Caco-2 (cell line): Measurements from ENCODE around the gene YAF2. TPM values are rescaled to one million over a fixed set of nuclear protein-coding genes. Genes with fewer than 3 reads are reported as not detected.

Source experiments
- BruUV-seq: library from RNA; stranded (reverse); fragments of 400-500 nt; replicated peaks from 2 replicates; lab custom pipeline; 2021; lab: Mats Ljungman, UMichigan
- CTCF ChIA-PET: fragments of 300-600 bp; sonication (Branson Sonifier 250); formaldehyde crosslinking; loops from one replicate; lab custom pipeline; 2022; ENCODE audit warnings: antibody characterized with exemption; lab: Charles Lee
- POLR2A ChIA-PET: fragments of 300-600 bp; sonication (Branson Sonifier 250); formaldehyde crosslinking; loops from one replicate; lab custom pipeline; 2022; ENCODE audit warnings: antibody characterized with exemption; lab: Charles Lee
- DNase-seq, 2 experiments: peaks; one replicate each; pipeline versions ENCODE4 v3.0.0 to v3.0.0-alpha.2; 2020 to 2022
- H3K27me3 ChIP-seq: replicated peaks from 2 replicates; pipeline ENCODE4 v1.6.0; 2011; ENCODE audit warnings: low read length; ENCODE audit not compliant: control insufficient read depth, insufficient read depth
- H3K36me3 ChIP-seq: 2 replicates; pipeline ENCODE4 v1.5.1; 2011; ENCODE audit warnings: low read length; ENCODE audit not compliant: control insufficient read depth, insufficient read depth
- H3K4me1 ChIP-seq: fragments of 250-450 bp; sonication (Bioruptor Pico); 2 replicates; pipeline ENCODE4 v1.5.1; 2020; ENCODE audit warnings: mild to moderate bottlenecking
- H3K4me3 ChIP-seq: 2 replicates; pipeline ENCODE4 v1.5.1; 2011; ENCODE audit warnings: low read depth, mild to moderate bottlenecking, control low read depth, low read length
- H3K9me3 ChIP-seq: fragments of 250-450 bp; sonication (Bioruptor Pico); 2 replicates; pipeline ENCODE4 v1.5.1; 2020; ENCODE audit warnings: mild to moderate bottlenecking, moderate library complexity
- H3K27ac Mint-ChIP-seq: one replicate; pipeline ENCODE4 v1.8.0; 2022; ENCODE audit warnings: mixed read lengths; ENCODE audit not compliant: unreplicated experiment
- H3K27me3 Mint-ChIP-seq: one replicate; pipeline ENCODE4 v1.8.0; 2022; ENCODE audit warnings: mixed read lengths; ENCODE audit not compliant: insufficient read depth, unreplicated experiment
- H3K36me3 Mint-ChIP-seq: one replicate; pipeline ENCODE4 v1.8.0; 2022; ENCODE audit warnings: mild to moderate bottlenecking, mixed read lengths; ENCODE audit not compliant: insufficient read depth, unreplicated experiment
- H3K4me1 Mint-ChIP-seq: one replicate; pipeline ENCODE4 v1.8.0; 2022; ENCODE audit warnings: low read depth, mixed read lengths; ENCODE audit not compliant: unreplicated experiment
- H3K4me3 Mint-ChIP-seq: one replicate; pipeline ENCODE4 v1.8.0; 2022; ENCODE audit warnings: mild to moderate bottlenecking, moderate library complexity, mixed read lengths; ENCODE audit not compliant: unreplicated experiment
- H3K9me3 Mint-ChIP-seq: one replicate; pipeline ENCODE4 v1.8.0; 2022; ENCODE audit warnings: mixed read lengths; ENCODE audit not compliant: unreplicated experiment
- intact Hi-C: fragments of 100-400 bp; cut with micrococcal nuclease; formaldehyde crosslinking; loops from one replicate; pipeline ENCODE4 v1.10.0; 2022; ENCODE audit not compliant: unreplicated experiment
- total RNA-seq: library from RNA; stranded (reverse); gene quantifications from 2 replicates; pipeline ENCODE4 v1.2.3, GENCODE V29; 2022
- TF ChIP-seq, protein P1 (sequence below), 2 experiments: fragments of 200-600 bp in 1 of 2; IDR thresholded peaks; 1 replicate in 1 of 2; 2 replicates in 1 of 2; pipeline versions ENCODE4 v1.5.1 to v1.8.0; 2011 to 2022; ENCODE audit warnings: antibody characterized with exemption in 1 of 2, control low read depth in 1 of 2, inconsistent platforms in 1 of 2, low read depth in 1 of 2, low read length in 1 of 2, mild to moderate bottlenecking in 1 of 2, moderate library complexity in 1 of 2; ENCODE audit not compliant: insufficient read depth in 1 of 2, severe bottlenecking in 1 of 2, unreplicated experiment in 1 of 2

The YAF2 gene
- total RNA-seq, 1 experiment from 2014 or later = 29.2 TPM

DNA sequence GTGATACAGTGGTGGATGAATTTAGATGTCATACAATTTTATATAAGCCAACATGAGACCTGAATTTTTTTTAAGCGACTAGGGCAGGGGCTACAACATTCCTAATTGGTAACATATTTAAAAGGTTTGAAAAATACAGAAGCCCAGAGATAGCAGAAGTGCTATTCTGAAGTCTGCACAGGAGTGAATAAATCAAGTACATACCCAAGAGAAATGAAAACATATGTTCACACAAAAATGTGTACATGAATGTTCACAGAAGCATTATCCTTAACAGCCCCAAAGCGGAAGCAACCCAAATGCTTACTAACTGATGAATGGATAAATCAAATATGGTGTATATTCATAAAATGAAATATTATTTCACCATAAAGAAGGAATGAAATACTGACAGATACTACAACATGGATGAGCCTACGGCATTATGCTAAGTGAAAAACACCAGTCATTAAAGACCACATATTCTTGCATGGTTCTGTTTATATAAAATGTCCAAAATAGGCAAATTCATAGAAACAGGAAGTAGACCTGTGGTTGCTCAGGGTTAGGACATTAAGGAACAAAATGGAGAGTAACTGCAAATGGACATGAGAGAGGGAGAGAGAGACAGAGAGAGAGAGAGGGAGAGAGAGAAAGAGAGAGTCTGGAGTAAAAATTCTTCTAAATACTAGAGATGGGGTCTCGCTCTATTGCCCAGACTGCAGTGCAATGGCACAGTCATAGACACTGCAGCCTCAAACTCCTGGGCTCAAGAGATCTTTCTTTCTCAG is 65.4 kb downstream of the YAF2 start:
- H3K4me3 Mint-ChIP-seq = no peak overlapping the region
- Histone ChIP-seq H3K4me3 (no peak overlapping the region), H3K4me1 (no peaks in the 10 kb centered on the region), H3K27me3 (no peaks in the 10 kb centered on the region), H3K36me3 (no peaks in the 10 kb centered on the region), H3K9me3 (0 out of 2 replicates have a peak, but pooled peaks cover 4% of the 10 kb centered on the region)
- DNase-seq = no peak
- no TSS peak for BruUV-seq
- CTCF ChIA-PET = no interaction called here
- H3K36me3 Mint-ChIP-seq = peaks cover 17% of the 10 kb centered on the region
- POLR2A ChIA-PET = no interaction called here
- H3K9me3 Mint-ChIP-seq = peaks cover 18% of the 10 kb centered on the region
- H3K27me3 Mint-ChIP-seq = no peaks in the 10 kb centered on the region
- H3K27ac Mint-ChIP-seq = no peak overlapping the region
- intact Hi-C loops = no loop called here
- TF ChIP-seq, protein P1, sequence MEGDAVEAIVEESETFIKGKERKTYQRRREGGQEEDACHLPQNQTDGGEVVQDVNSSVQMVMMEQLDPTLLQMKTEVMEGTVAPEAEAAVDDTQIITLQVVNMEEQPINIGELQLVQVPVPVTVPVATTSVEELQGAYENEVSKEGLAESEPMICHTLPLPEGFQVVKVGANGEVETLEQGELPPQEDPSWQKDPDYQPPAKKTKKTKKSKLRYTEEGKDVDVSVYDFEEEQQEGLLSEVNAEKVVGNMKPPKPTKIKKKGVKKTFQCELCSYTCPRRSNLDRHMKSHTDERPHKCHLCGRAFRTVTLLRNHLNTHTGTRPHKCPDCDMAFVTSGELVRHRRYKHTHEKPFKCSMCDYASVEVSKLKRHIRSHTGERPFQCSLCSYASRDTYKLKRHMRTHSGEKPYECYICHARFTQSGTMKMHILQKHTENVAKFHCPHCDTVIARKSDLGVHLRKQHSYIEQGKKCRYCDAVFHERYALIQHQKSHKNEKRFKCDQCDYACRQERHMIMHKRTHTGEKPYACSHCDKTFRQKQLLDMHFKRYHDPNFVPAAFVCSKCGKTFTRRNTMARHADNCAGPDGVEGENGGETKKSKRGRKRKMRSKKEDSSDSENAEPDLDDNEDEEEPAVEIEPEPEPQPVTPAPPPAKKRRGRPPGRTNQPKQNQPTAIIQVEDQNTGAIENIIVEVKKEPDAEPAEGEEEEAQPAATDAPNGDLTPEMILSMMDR (IDR thresholded peaks at IDR 0.05; ENCODE audit: insufficient read depth in 1 of 2, low read depth in 1 of 2, low read length in 1 of 2, severe bottlenecking in 1 of 2, unreplicated experiment in 1 of 2) = no peak
- H3K4me1 Mint-ChIP-seq = no peaks in the 10 kb centered on the region

DNA sequence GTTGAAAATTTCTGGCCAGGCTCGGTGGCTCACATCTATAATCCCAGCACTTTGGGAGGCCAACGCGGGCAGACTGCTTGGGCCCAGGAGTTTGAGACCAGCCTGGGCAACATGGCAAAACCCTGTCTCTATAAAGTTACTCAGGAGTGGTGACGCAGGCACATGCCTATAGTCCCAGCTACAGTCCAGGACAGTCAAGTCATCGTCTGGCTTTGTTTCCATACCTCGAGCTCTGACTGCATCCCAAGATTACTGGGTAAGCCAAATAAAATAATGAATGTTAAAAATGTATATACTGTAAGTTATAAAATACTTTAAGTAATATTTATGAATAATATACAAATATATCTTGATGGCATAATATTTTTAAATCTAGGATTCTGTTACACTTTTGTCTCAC is 70.3 kb downstream of the YAF2 start:
- H3K27me3 Mint-ChIP-seq = no peaks in the 10 kb centered on the region
- no TSS peak for BruUV-seq
- H3K27me3 ChIP-seq = no peaks in the 10 kb centered on the region
- peaks cover 8% of the 10 kb centered on the region for H3K4me1 ChIP-seq
- ChIA-PET CTCF (no interaction called here), POLR2A (no interaction called here)
- no peaks in the 10 kb centered on the region for H3K9me3 ChIP-seq
- no peak for DNase-seq
- TF ChIP-seq, protein P1 (IDR thresholded peaks at IDR 0.05; ENCODE audit: insufficient read depth in 1 of 2, low read depth in 1 of 2, low read length in 1 of 2, severe bottlenecking in 1 of 2, unreplicated experiment in 1 of 2) = no peak
- H3K4me1 Mint-ChIP-seq = peaks cover 6% of the 10 kb centered on the region
- no peaks in the 10 kb centered on the region for H3K36me3 ChIP-seq
- intact Hi-C loops = no loop called here
- H3K36me3 Mint-ChIP-seq = no peaks in the 10 kb centered on the region
- no peak overlapping the region for H3K4me3 Mint-ChIP-seq
- no peak overlapping the region for H3K27ac Mint-ChIP-seq
- H3K4me3 ChIP-seq = no peak overlapping the region
- no peaks in the 10 kb centered on the region for H3K9me3 Mint-ChIP-seq

DNA sequence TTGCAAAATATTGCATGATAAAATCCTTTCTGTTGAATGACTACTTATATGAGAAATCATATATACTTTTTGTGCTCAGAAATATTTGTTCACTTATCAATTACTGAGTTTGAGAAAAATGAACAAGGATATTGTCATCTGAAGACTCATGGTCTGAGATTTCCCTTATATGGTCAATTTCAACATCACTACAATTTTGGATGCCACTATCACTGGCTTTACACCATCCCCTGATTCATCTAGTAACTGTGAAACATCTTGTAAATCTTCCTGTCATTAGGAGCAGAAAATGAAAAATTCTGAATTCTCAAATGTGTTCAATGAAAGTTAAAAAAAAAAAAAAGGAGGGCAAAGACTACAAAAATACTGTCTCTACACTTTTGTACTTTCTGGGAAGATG is 71.5 kb downstream of the YAF2 start:
- intact Hi-C loops = no loop called here
- Mint-ChIP-seq H3K4me1 (peaks cover 14% of the 10 kb centered on the region), H3K4me3 (no peak overlapping the region), H3K36me3 (no peaks in the 10 kb centered on the region), H3K27me3 (no peaks in the 10 kb centered on the region), H3K9me3 (no peaks in the 10 kb centered on the region), H3K27ac (no peak overlapping the region)
- H3K27me3 ChIP-seq = no peaks in the 10 kb centered on the region
- no peak overlapping the region for H3K4me3 ChIP-seq
- H3K4me1 ChIP-seq = peaks cover 17% of the 10 kb centered on the region
- DNase-seq = no peak
- no TSS peak for BruUV-seq
- no peaks in the 10 kb centered on the region for H3K9me3 ChIP-seq
- TF ChIP-seq, protein P1 (IDR thresholded peaks at IDR 0.05; ENCODE audit: insufficient read depth in 1 of 2, low read depth in 1 of 2, low read length in 1 of 2, severe bottlenecking in 1 of 2, unreplicated experiment in 1 of 2) = no peak
- POLR2A ChIA-PET = no interaction called here
- CTCF ChIA-PET = no interaction called here
- no peaks in the 10 kb centered on the region for H3K36me3 ChIP-seq
